Ureter (tissue), 1 donor: ENCODE measurements around the gene GNAZ. TPM values are rescaled to one million over a fixed set of nuclear protein-coding genes. Genes with fewer than 3 reads are reported as not detected.

Experiments used
- DNase-seq: peaks from one replicate; pipeline ENCODE4 v3.0.0-alpha.2; 2020; ENCODE audit warnings: low spot score
- total RNA-seq: library from RNA; stranded (reverse); gene quantifications from one replicate; pipeline ENCODE4 v1.2.4, GENCODE V29; 2023
- donor health status: DM: yes; HTN: yes; CAD: no.

GNAZ gene
- total RNA-seq, 1 donor from 2014 or later, result 10.7 TPM

DNA sequence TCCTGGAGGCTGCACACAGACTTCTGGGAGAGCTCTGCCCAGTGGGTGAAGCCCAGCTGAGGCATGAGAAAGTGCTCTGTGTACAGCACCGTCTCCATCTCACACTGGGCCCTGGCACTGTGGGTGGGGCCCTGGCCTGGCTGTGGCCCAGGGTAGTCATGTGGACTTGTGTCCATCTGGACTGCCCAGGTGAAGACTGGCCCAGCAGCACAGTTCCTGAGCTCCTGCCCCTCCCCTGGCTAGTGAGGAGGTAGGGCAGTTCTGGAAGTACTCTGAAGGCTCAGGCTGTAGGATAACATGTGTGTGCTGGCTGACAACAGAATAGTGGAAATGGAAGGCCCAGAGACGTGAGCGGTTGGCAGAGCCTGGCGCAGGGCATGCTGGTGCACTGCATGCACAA is 36.0 kb downstream of the GNAZ start:
- DNase-seq, result no peak

DNA sequence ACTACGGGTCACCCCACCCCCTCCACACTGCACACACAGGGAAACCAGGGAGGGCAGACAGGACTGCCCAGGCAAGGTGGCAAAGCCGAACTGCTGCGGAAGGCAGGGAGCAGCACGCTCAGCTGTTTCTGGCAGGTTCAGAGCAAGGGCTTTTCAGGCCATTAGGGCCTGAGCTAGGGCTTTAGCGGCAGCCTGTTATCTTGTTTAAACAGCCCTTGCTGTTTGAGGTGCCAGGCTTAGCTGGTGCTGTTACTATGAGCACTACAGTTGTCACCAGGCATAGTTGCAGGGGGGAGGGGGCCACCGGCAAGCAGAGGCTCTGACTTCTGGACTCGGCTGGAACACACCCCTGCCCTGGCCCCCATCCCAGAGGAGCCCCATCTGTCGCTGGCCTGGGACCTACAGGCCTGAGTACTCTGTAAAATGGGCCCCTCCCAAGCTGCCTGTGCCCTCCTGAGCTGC is 36.6 kb downstream of the GNAZ start:
- DNase-seq, result no peak

DNA sequence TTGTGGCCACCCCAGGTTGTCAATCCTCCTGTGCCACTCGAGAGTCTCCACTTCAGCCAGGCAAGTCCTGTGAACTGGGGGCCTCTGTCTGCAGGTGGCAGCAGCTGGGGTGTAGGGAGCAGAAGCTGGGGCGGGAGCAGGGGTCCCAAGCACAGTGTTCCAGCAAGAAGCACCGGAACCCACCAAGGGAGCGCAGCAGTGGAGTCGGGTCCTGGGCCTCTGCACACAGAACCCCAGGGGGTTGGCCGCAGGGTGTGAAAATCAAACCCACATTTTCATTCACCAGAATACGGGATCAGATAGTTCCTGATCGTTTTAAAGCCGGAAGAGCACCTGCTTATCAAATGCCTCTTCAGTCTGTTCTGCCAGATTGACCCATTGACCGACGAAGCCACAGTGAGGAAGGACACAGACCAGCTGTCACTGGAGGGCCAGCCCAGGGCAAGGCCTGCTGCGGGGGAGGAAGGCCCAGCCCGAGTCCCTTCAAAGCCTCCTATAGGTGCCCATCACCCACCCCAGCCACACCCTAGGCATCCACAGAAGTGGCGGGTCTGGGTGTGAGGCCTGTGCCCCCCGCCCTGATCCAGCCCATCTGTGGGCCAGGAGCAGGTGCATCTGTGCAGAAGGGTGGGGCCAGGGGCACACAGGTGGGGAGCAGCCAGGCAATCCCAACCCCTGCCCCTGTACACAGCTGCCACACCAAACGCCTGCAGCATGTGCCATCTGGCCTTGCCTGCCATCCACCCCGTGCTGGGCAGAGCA is 37.3 kb downstream of the GNAZ start:
- DNase-seq, result no peak

- no peak for DNase-seq
Observed at GRCh38 chr22:23108249-23109078, 38.1 kb downstream of the GNAZ start.

- DNase-seq, result no peak
Observed at GRCh38 chr22:23109079-23109347, 38.7 kb downstream of the GNAZ start.

DNA sequence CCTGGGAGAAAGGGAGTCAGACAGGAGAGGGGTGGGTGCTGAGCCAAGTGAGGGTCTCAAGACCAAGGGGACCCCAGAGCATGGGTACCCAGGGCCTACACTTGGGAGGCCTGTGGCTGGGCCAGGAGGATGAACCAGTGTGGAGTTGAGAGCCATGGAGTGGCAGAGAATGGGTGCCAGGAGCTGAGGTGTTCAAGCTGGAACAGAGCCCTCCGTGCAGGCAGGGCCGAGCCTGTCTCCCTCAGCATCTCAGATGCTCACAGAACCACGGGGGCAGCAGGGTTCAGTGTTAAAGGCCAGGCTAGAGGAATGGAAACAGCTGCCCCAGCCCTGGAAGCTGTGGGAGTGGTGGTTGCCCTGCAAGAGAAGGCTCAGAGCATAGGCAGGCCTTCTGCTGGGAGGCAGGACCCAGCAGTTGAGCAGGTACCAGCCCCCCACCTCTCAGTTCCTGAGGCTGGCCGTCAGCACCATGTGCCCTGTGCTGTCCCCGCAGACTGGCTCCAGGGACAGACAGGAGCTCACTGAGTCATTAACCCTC is 39.2 kb downstream of the GNAZ start:
- no peak for DNase-seq

- DNase-seq, result no peak
Observed at GRCh38 chr22:23110190-23110921, 40.0 kb downstream of the GNAZ start.

DNA sequence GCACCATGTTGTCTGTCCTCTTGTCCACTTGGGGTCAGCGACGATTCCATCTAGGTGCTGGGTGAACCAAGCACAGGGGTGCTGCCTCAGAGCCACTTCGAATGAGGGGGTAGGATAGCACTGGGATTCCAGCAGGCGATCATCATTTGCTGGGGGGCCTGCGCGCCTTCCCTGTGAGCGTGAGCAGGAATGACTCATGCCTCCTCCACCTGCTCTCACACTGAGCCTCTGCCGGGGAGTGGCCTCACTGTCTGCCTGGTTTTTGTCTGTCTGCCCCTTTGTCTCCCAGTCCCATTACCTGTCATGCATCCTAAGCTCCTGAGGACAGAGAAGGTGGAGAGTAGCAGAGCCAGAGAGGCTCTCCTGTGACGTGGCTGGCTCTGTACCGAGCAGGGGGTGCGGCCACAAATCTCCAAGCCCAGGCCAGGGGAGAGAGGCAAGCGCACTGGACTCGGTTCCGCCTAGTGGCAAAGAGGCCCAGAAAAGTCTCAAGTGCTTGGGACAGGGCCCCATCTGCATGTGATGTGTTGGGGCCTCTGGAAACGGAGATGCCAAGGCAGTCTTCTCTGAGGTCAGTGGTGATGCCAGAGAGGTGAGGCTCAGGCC is 40.7 kb downstream of the GNAZ start:
- DNase-seq, result no peak

DNA sequence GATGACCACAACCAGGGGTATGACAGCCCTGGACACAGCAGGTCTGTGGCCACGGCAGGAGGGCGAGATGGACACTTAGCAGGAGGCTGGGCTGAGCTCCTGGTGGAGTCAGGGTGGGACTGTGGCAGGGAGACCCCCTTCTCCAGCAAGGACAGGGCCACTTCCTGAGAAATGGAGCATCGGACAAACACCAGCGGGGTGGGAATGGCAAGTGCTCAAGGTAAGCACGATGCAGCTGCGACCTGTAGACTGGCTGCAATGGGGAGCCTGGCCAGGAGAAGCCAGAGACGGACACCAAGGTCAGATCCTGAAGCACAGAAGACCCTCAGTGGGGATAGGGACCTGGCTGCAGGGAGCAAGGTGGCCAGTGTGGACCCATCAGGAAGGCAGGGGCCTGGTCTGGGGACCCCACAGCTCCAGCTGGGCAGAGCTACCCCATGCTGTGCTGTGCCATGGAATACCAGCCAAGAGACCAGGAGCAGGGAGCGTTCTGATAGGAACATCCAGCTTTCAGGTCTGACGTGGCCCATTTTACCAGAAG is 42.2 kb downstream of the GNAZ start:
- no peak for DNase-seq

DNA sequence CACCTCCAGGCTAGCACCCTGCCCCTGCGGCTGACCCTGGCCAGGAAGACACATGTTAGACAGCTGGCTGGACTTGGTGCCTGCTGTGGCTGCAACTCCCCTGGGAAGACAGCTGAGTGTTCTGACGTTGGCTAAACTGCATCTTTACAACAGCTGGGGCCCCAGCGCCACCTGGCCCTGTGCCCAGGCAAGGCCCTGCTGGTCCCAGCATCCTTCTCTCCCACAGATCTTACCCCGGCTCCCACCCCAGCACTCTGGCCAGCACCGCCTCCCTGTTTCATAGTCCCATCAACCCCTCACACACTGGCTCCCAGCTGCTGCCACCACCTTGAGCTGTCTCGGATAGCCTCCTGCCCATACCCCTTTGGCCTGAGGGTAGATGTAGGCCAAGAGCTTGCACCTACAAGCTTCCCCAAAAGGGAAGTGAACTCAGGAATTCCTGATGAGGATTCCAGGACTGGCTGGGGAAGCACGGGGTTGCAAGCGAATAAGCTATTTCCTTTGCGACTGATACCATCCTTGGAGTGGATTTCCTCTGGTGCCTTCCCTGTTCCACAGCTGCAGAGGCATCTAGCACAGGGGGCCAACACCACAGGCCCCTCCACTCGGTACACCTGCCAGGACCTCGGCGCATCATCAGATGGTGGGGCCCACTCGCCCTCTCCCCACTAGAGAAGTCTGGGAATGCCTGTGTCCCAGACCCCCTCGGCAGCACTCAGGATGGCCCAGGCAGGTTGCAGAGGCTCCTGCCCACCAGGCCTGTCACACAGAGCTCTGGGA is 42.9 kb downstream of the GNAZ start:
- no peak for DNase-seq

DNA sequence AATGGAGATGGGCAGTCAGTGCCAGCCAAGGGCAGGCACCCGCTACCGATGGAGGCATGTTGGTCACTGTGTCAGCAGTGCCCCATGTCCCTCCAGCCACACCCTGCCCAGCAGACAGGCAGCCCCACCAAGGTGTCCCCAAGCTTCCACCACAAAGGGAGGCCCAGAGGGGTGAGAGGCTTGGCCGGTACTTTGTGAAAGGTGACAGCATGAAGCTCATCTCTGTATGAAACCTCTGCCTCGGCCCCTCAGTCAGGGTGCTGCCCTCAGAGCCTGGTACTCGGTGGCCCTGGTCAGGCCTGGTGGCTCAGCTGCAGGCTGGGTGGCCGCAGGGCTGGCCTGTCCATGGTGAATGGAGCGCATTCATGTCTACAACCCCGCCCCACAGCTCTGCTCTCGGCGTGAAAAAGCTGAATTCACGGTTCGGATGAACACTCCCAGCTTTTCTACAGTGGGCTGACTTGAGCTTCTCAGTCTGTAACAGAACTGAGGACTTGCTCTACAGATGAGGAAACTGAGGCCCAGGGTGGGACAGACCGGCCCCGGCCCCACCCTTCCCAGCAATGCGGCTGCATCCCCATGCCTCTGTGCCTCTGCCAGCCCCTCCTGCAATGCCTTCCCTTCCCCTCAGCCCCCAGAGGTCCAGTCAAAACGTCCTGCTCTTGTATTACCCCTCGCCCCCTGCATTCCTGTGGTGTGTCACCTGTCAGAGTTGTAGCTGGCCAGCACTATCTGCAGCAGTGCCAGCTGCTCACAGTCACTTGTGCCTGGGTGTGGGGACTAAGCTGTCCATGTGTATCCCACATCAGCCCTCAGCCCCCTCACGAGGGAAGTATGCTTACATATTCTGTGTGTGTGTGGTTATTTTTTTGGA is 43.8 kb downstream of the GNAZ start:
- DNase-seq, result no peak

GRCh38 chr22:23114721-23115020 is 44.4 kb downstream of the GNAZ start:
- no peak for DNase-seq

DNA sequence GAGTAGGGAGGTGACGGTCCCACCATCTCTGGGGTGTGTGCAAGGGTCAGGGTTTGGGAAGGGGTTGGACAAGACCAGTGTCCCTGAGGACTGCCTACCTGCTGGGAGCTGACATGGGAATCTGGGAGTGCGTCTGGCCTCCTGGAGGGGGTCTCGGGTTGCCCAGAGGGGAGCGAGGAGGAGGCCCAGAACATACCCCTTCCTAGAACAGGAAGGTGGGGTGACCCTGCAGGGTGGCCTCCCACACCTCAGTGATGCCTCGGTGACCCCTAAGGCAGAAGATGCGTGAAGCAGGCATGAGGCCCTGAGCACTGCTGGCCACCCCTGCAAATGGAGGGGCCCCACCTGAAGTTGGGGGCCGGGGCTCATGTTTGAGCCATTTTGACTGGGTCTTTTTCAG is 45.0 kb downstream of the GNAZ start:
- DNase-seq, result no peak

- DNase-seq, result no peak
Observed at GRCh38 chr22:23115825-23116494, 45.6 kb downstream of the GNAZ start.

GRCh38 chr22:23116506-23117263 is 46.4 kb downstream of the GNAZ start:
- DNase-seq, result no peak

DNA sequence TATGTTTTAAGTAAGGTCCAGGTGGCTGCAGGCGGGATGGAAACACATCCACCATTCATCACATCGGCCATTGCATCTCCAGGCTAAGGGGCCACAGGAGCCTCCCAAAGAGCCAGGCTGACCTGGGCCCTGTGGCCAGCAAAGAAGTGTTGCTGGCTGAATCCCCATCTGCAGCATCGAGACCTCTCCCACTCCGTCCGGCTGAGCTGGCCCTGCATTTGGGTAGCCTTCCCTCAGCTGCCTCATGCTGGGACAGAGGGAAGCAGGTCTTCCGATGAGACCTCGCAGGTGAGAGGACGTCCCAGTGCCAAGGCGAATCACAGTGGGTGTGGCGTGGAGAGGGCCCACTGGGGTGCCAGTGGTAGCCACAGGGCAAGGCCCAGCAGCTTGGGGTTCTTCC is 47.0 kb downstream of the GNAZ start:
- no peak for DNase-seq

DNA sequence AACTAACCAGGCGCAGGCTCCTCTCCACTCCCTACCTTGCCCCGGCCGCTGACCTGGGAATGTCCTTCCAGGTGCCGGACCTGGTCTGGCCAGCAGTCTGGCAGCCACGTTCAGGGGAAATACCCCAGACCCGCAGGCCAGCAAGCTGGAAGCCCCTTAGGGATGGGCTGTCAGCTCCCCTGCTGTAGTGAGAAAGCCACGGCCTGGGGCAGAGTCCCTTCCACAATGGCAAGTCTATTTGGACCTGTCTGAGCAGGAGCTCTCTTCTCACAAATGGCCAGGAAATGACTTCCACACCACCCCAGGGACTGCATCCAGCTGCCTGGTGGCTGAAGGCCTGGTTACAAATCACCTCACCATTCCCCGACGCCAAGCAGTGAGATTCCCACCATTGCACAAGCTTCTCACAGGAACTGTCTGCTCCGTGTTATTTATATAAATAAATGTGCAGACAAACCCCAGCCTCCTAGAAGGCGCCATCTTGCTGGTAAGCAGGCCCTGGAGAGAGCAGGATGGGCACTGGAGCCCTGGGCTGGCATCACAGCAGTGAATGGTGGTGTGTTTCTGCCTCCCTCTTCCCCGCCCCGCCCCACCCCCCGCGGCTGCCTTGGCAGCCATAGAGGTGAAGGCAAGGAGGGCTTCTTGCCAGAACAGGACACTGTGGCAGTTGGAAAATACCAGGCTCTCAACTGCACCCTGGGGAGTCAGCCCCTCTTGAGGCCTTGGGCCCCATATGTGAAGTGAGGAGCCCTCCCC is 47.8 kb downstream of the GNAZ start:
- DNase-seq, result no peak
